Stimulated activated naive CD8-positive, alpha-beta T cell treated with anti-CD3 and anti-CD28 coated beads, Interleukin-15, amount 100 ng/mL, for 72 hours (primary cell): ENCODE measurements around the gene M1AP.
"Not testable (repeated sequence)": the region's sequence is repeated elsewhere in the genome, so short reads cannot be mapped to it uniquely, and the experiment has no call there.

Experiments
- ATAC-seq: fragments of 150-1000 bp; cut with Tn5 transposase; 2 replicates; pipeline ENCODE4 v1.10.0; 2021; ENCODE audit warnings: mild to moderate bottlenecking, moderate library complexity
- DNase-seq, 2 donors: peaks; one replicate each; pipeline ENCODE4 v3.0.0; 2021 to 2022
- H3K27ac Mint-ChIP-seq, 2 donors: one replicate each; pipeline ENCODE4 v1.8.0; 2022; ENCODE audit warnings: mild to moderate bottlenecking in 2 of 2, mixed read lengths in 2 of 2, moderate library complexity in 2 of 2
- H3K27me3 Mint-ChIP-seq: one replicate; pipeline ENCODE4 v1.8.0; 2022; ENCODE audit warnings: mixed read lengths
- H3K4me1 Mint-ChIP-seq: one replicate; pipeline ENCODE4 v1.8.0; 2022; ENCODE audit warnings: mild to moderate bottlenecking, mixed read lengths
- H3K4me3 Mint-ChIP-seq, 2 donors: one replicate each; pipeline ENCODE4 v1.8.0; 2022; ENCODE audit warnings: mild to moderate bottlenecking in 2 of 2, mixed read lengths in 2 of 2, moderate library complexity in 1 of 2
- H3K9me3 Mint-ChIP-seq, 2 donors: one replicate each; pipeline ENCODE4 v1.8.0; 2022; ENCODE audit warnings: mixed read lengths in 2 of 2

Gene M1AP

DNA sequence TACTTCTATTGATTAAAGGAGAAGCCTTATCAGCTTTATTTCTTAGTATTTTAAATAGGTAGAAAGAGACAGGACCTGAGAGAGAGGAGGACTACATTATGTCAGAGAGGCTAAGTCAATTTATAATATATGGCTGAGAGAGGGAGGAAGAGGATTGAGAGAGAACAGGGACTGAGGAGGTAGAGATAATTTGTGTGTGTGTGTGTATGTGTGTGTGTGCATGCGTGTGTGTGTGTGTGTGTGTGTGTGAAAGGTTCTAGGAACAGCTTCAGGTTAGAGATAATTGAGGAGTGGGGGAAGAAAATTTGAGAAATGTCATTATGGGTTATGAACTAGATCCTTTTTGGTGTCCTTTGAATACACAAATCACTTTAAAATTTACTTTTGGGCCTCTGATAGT lies 78.4 kb downstream of the M1AP start:
- no peak for ATAC-seq
- H3K27ac Mint-ChIP-seq: no peak overlapping the region
- DNase-seq: no peak
- H3K27me3 Mint-ChIP-seq: no peaks in the 10 kb centered on the region
- H3K4me1 Mint-ChIP-seq: peaks cover 44% of the 10 kb centered on the region
- H3K9me3 Mint-ChIP-seq: peaks cover 3 to 4% of the 10 kb centered on the region in 2 donors
- no peak overlapping the region for H3K4me3 Mint-ChIP-seq

DNA sequence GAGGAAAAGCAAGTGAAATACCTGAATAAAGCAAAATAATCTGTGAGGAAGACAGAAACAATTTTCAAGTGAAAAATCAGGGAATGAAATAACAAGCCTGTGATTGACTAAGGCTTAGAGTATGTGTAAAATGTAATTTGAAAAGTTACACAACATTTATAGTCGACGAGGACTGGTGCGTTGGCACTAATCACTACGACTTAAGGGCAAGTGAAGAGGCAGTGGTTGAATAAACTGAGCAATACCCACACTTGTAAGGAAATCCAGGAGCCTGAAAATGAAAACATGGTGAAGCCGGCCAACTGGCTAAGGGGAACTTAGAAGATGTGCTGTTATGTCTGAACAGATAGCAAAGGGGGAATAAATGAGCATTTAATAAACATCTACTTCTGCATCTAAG lies 80.2 kb downstream of the M1AP start:
- H3K4me1 Mint-ChIP-seq: peaks cover 32% of the 10 kb centered on the region
- no peak overlapping the region for H3K27ac Mint-ChIP-seq

DNA sequence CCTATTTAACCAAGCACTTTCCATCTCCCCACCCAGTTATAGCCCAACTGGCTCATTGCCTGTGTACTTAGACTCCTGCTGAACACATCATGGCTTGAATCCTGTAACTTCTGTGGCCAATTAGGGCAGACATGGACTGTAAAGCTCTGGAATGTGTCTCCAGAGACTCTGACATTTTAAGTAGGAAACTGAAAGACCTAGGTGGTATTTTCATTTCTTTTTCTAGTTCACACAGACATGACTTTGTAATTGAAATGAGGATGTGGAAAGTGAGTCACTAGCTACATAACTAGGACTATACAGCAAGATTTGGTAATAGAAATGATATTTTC lies 81.4 kb downstream of the M1AP start:
- DNase-seq (no peak), ATAC-seq (peak; percentile 71)
- peaks cover 22% of the 10 kb centered on the region for H3K27me3 Mint-ChIP-seq
- peak overlapping the region; percentile 44 to 57 for H3K4me3 Mint-ChIP-seq
- peak overlapping the region; percentile 37 to 90 for H3K27ac Mint-ChIP-seq
- H3K9me3 Mint-ChIP-seq: no peaks in the 10 kb centered on the region
- H3K4me1 Mint-ChIP-seq: peaks cover 39% of the 10 kb centered on the region

More for the DNA sequence above, 80.2 kb downstream of the M1AP start:
- DNase-seq: no peak
- Mint-ChIP-seq H3K27me3 (peaks cover 10% of the 10 kb centered on the region), H3K4me3 (no peak overlapping the region), H3K9me3 (no peaks in the 10 kb centered on the region)
- ATAC-seq: no peak

DNA sequence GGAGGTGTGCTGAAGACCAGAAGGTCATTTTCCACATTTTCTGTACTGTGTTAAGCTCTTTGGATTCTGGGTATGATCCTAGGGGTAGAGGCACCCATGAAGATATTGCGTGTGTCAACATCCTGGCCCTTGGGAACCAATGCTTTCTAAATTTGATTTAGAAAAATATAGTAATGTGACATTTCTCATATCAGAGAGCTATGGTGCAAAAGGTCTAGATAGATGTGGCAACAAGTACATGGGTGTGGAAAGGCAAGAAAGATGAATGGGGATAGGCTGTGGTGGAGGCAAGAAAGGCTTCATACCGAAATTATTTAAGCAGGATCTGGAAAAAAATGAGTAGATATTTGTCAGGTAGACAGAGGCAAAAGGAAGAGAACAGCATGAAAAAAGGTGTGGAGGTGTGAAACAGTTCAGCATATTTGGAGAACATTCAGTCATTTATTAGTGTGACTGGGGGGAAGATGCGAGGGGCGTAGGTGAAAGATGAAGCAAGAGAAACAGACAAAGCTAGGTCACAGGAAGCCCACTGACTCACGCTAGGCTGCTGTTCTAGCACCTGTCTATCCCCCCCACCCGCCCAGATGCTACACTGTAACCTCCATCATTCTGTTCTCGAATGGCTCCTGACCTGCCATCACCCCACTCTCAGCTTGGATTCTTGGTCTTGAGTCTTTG lies 81.9 kb downstream of the M1AP start:
- H3K9me3 Mint-ChIP-seq: no peaks in the 10 kb centered on the region
- ATAC-seq (peak; percentile 41), DNase-seq (no peak)
- peak overlapping the region; percentile 37 to 90 for H3K27ac Mint-ChIP-seq
- peaks cover 39% of the 10 kb centered on the region for H3K4me1 Mint-ChIP-seq
- H3K27me3 Mint-ChIP-seq: peaks cover 27% of the 10 kb centered on the region
- peak overlapping the region; percentile 44 to 57 for H3K4me3 Mint-ChIP-seq

- Mint-ChIP-seq H3K4me3 (no peak overlapping the region), H3K4me1 (peaks cover 42% of the 10 kb centered on the region), H3K27ac (no peak overlapping the region), H3K27me3 (peaks cover 42% of the 10 kb centered on the region), H3K9me3 (no peaks in the 10 kb centered on the region)
- DNase-seq: no peak
- ATAC-seq: no peak
Observed at GRCh38 chr2:74564222-74564621, 83.9 kb downstream of the M1AP start.

- Mint-ChIP-seq H3K27ac (peak overlapping the region in 1 of 2 donors; percentile 56), H3K9me3 (no peaks in the 10 kb centered on the region), H3K4me3 (no peak overlapping the region), H3K4me1 (peaks cover 31% of the 10 kb centered on the region), H3K27me3 (peaks cover 42% of the 10 kb centered on the region)
- ATAC-seq: no peak
- no peak for DNase-seq
Observed at GRCh38 chr2:74562126-74562775, 85.9 kb downstream of the M1AP start.

DNA sequence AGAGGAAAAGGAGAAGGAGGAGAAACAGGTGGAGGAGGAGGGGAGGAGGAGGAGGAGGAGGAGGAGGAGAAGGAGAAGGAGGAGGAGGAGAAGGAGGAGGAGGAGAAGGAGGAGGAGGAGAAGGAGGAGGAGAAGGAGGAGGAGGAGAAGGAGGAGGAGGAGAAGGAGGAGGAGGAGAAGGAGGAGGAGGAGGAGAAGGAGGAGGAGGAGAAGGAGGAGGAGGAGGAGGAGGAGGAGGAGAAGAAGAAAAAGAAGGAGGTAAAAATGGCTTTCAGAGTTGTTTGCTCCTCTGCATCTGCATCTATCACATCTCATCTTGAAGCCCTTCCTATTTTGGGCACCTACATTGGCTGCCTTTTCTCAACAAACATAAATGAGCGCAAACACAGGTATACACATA lies 87.1 kb downstream of the M1AP start:
- peaks cover 27% of the 10 kb centered on the region for H3K4me1 Mint-ChIP-seq

GRCh38 chr2:74560591-74560990 lies 87.5 kb downstream of the M1AP start:
- Mint-ChIP-seq H3K27ac (peak overlapping the region; percentile 21 to 28), H3K4me1 (peaks cover 27% of the 10 kb centered on the region), H3K4me3 (no peak overlapping the region), H3K27me3 (peaks cover 42% of the 10 kb centered on the region), H3K9me3 (no peaks in the 10 kb centered on the region)
- peak; percentile 27 for ATAC-seq
- no peak for DNase-seq

More for the DNA sequence above, 87.1 kb downstream of the M1AP start:
- not testable (repeated sequence) for H3K27ac Mint-ChIP-seq, H3K4me3 Mint-ChIP-seq, ATAC-seq, H3K9me3 Mint-ChIP-seq, DNase-seq
- peaks cover 42% of the 10 kb centered on the region for H3K27me3 Mint-ChIP-seq

DNA sequence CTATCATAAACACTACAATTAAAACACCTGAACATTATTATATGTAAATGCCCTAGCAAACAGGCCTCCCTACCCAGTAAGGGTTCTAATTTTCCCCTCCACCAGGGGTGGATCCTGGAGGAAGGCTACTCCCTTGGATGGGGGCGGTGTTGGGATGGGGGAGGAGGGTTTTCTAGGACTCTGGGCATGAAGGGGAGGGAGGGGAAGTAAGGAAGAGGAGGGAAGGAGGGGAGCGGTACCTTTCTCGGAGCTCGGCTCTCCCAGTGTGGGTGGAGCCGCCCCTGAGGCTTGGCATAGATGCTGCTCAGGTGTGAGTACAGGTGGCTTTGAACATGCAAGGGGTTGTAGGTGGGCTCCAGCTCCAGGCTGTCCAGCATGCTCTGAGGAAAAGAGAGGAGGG lies 88.2 kb downstream of the M1AP start:
- H3K4me1 Mint-ChIP-seq: peaks cover 30% of the 10 kb centered on the region
- no peak overlapping the region for H3K4me3 Mint-ChIP-seq
- peaks cover 42% of the 10 kb centered on the region for H3K27me3 Mint-ChIP-seq
- H3K27ac Mint-ChIP-seq: no peak overlapping the region
- ATAC-seq (no peak), DNase-seq (no peak)
- no peaks in the 10 kb centered on the region for H3K9me3 Mint-ChIP-seq

DNA sequence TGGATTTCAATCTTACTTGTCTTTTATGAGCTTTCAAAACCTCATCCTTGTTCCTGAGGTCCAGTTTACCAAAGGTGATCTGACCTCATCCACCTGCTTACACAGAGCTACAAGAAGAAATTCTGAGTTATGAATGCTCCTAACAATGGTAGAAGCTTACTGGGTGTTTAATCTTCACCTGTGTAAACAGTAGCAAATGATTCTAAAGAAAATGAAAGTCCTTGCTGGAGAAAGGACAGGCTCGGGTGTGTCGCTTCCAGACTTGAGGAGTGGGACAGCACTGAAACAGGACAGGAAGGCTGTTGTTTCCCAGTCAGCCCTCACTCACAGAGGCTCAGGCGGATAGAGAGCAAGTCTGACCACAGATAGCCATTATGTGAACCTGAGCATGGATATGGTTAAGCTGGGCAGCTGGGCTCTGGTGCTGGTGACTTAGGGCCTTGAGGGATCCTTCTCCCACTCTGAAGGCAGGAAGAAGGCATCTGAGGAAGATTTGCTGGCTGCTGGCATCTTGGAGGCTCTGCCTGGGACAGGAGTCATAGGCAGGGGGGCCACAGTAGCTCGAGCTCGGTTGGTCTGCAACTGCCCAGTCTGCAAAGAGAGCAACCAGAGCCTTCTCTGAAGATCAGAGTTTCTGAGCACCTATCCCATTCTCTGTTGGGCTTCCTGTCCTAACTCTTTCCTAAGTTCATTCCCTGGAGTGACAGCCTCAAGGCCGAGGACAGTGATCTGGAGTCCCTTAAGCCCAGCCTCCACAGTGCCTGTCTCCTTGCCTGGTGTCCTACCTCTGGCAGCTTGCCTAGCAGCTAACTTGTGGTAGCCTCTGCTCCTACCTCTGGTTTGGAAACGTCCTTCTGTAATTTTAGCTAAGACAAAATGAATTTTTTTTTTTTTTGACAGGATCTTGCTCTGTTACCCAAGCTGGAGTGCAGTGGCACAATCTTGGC lies 89.6 kb downstream of the M1AP start:
- DNase-seq (no peak), ATAC-seq (no peak)
- Mint-ChIP-seq H3K9me3 (no peaks in the 10 kb centered on the region), H3K4me1 (peaks cover 33% of the 10 kb centered on the region), H3K4me3 (no peak overlapping the region), H3K27ac (no peak overlapping the region), H3K27me3 (peaks cover 34% of the 10 kb centered on the region)

DNA sequence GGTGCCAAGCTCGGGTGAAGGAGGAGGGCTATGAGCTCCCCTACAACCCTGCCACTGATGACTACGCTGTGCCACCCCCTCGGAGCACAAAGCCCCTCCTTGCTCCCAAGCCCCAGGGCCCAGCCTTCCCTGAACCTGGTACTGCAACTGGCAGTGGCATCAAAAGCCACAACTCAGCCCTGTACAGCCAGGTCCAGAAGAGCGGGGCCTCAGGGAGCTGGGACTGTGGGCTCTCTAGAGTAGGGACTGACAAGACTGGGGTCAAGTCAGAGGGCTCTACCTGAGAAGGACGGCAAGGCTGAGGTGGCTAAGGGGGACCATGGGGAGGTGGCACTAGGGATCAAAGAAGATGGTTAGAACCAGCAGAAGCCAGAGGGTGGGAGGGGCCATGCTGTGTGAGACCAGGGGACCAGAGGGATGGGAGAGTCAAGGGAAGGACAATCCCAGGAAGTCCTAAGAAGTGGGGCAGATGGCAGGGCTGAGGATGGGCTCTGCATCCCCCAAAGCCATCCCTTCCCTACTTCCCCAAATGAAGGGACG lies 91.2 kb downstream of the M1AP start:
- ATAC-seq (no peak), DNase-seq (no peak)
- peaks cover 28% of the 10 kb centered on the region for H3K4me1 Mint-ChIP-seq
- H3K9me3 Mint-ChIP-seq: no peaks in the 10 kb centered on the region
- H3K27ac Mint-ChIP-seq: no peak overlapping the region
- H3K4me3 Mint-ChIP-seq: no peak overlapping the region
- H3K27me3 Mint-ChIP-seq: peaks cover 34% of the 10 kb centered on the region

DNA sequence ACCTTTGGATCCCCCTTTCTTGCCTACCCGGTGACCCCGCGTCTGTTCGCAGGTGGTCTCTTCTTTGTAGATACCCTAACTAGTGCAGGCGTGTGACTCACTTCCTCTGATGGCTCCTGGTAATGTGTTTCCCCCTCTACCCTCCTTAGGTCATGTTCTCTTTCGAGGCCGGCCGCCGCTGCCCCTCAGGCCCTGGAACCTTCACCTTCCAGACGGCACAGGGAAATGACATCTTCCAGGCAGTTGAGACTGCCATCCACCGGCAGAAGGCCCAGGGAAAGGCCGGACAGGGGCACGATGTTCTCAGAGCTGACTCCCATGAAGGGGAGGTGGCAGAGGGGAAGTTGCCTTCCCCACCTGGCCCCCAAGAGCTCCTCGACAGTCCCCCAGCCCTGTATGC lies 92.0 kb downstream of the M1AP start:
- ATAC-seq (no peak), DNase-seq (no peak)
- Mint-ChIP-seq H3K27me3 (peaks cover 34% of the 10 kb centered on the region), H3K4me1 (peaks cover 28% of the 10 kb centered on the region), H3K4me3 (peak overlapping the region; percentile 88 to 89), H3K27ac (no peak overlapping the region), H3K9me3 (no peaks in the 10 kb centered on the region)

GRCh38 chr2:74555610-74556103 lies 92.5 kb downstream of the M1AP start:
- Mint-ChIP-seq H3K9me3 (no peaks in the 10 kb centered on the region), H3K27ac (peak overlapping the region in 1 of 2 donors; percentile 95), H3K27me3 (peaks cover 34% of the 10 kb centered on the region), H3K4me1 (peaks cover 27% of the 10 kb centered on the region), H3K4me3 (peak overlapping the region; percentile 88 to 89)
- DNase-seq (no peak), ATAC-seq (no peak)

GRCh38 chr2:74554820-74555531 lies 93.2 kb downstream of the M1AP start:
- peak overlapping the region; percentile 84 to 95 for H3K27ac Mint-ChIP-seq
- ATAC-seq: peak; percentile 55
- DNase-seq: peak; percentile 39 to 40

More at GRCh38 chr2:74554820-74555531, 93.2 kb downstream of the M1AP start:
- peaks cover 23% of the 10 kb centered on the region for H3K4me1 Mint-ChIP-seq
- H3K27me3 Mint-ChIP-seq: peaks cover 34% of the 10 kb centered on the region
- H3K9me3 Mint-ChIP-seq: no peaks in the 10 kb centered on the region
- peak overlapping the region; percentile 88 to 89 for H3K4me3 Mint-ChIP-seq
